AG10803 (cell line): ENCODE measurements around the gene SORBS2.

Experiments used
- DNase-seq: peaks from one replicate; pipeline ENCODE4 v3.0.0; 2010; ENCODE audit warnings: low read depth
- H3K4me3 ChIP-seq: 2 replicates; pipeline ENCODE4 v1.5.1; 2011; ENCODE audit warnings: mild to moderate bottlenecking, low read length, control low read depth
- TF ChIP-seq, protein P1 (sequence below): conservative IDR thresholded peaks from 2 replicates; pipeline ENCODE4 v1.5.1; 2011; ENCODE audit warnings: mild to moderate bottlenecking, low read length, control low read depth, inconsistent platforms

Gene SORBS2

DNA sequence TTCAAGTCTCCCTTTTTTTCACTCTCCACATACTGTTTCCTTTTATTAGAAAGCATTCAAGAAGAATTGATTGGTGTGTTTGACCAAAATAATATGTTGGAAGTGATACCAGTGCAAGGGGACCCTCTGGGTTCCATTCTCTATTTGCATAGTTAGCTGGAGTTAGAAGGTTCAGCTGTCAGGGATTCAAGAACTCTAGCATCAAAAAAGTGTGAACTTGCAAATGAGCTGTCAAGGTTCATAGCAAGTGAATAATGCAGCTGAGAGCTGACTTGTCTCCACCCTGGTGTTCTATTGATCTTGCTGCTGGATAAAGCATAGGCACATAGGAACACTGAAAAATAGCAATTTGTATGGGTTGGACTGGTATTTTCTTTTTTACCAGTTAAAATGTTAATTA, 73.2 kb downstream of the SORBS2 start:
- TF ChIP-seq, protein P1, sequence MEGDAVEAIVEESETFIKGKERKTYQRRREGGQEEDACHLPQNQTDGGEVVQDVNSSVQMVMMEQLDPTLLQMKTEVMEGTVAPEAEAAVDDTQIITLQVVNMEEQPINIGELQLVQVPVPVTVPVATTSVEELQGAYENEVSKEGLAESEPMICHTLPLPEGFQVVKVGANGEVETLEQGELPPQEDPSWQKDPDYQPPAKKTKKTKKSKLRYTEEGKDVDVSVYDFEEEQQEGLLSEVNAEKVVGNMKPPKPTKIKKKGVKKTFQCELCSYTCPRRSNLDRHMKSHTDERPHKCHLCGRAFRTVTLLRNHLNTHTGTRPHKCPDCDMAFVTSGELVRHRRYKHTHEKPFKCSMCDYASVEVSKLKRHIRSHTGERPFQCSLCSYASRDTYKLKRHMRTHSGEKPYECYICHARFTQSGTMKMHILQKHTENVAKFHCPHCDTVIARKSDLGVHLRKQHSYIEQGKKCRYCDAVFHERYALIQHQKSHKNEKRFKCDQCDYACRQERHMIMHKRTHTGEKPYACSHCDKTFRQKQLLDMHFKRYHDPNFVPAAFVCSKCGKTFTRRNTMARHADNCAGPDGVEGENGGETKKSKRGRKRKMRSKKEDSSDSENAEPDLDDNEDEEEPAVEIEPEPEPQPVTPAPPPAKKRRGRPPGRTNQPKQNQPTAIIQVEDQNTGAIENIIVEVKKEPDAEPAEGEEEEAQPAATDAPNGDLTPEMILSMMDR = no peak
- DNase-seq = no peak
- no peak overlapping the region for H3K4me3 ChIP-seq

DNA sequence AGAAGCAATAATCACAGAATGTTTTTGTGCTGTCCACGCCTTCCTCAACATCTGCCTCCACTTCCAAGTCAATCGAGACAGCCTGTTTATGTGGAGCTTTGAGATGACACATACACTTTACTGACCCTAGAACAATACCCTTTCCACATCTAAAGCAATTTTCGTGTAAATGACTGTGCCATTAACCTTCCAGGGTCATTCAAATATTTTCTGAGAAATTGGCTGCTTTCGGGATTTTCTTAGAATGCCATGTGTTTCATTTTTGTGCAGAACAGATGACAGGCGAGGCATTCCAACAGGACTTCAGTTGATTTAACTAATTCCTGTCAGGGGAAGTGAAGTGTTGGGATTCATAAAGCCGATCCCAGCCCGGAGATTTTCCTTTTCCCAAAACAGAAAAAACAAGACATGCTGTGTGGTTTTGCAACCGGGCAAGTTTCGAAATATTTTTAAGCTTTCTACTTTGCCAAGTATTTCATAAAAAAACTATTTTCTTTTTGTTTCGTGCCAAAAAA, 73.9 kb downstream of the SORBS2 start:
- H3K4me3 ChIP-seq = peak overlapping the region; percentile 44
- DNase-seq = peak; percentile 96
- TF ChIP-seq, protein P1 = no peak

DNA sequence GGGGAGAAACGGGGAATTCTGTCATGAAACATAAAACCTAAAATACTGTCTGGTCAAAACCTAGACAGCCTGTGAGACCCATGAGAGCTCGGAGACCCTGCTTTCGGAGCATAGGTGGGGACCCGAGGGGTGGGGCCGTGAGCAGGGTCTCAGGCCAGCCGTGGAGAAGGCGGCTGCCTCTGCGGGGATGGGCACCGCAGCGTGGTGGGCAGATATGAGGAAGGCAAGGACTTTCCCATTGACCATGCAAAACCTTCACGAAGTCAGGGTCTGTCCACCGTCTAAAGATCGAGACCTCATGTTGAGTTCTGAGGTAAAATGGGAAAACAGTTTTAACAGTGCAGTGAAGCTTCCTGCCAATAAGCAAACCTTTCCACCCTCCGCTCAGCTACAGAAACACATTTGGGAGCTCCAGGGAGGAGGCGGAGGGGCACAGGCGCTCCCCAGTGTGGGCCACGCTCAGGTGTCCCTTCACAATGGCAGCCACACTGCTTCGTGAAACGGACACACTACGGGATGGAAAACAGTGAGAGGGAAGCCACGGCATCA, 74.4 kb downstream of the SORBS2 start:
- peak overlapping the region; percentile 44 for H3K4me3 ChIP-seq
- TF ChIP-seq, protein P1 = no peak
- DNase-seq = no peak

DNA sequence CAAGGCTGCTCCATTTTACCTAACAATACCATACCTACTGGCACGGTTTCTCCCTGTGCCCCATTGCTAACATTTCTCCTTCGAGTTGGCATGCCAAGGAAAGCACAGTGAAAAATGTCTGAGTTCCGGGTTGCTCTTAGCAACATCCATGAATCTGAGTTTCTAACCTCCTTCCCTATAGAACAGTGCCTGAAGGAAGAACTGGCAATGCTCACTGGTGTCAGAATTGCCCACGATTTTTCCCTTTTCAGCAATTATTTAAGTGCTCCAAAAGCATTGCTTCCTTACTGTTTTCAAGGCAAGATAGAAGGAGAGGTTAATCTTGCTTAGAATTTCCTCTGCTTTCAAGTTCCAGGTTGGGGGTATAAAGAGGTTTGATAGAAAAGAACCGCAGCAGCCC, 75.1 kb downstream of the SORBS2 start:
- TF ChIP-seq, protein P1 = no peak
- H3K4me3 ChIP-seq = no peak overlapping the region
- no peak for DNase-seq

DNA sequence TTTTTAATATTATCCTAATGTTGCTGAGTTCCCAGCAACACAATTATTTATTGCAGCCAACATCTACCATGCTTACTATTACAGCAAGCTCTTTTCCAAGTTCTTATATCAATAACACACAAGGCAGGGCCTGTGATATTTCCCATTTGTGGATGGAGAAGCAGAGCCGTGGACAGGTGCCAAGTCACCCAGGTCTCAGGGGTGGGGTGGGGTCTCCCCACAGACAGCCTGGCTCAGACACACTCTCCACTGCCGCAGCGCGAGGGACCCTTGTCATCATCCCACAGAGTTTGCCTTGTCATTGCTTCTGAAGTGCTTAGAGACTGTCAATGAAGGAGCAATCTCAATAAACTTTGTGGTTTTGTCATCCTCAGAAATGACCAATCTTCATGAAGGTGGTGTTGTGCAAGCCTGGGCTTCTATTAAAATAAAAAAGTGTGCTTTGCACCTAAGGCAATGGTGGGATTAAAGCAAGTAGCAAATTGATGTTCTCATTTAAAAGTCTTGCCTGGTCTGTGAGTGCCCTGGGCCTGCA, 76.1 kb downstream of the SORBS2 start:
- DNase-seq = no peak
- TF ChIP-seq, protein P1 = no peak
- no peak overlapping the region for H3K4me3 ChIP-seq

DNA sequence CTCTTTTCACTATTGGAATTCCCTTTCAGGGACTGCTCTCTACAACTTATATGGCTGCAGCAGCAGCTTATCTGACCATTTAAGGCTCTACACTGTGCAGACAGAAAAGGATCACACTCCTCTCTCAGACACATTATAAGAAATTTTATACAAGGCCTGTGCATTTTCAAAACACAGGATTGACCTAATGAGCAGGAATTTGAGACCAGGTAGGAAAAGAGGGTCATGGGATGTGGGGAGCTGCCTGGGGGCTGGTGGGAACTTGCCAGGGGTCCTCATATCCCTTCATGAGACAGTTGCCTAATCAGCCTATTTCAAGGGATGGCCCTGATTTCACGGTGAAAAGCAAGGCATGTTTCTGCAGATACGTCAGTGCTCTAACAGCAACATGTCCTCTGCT, 77.1 kb downstream of the SORBS2 start:
- TF ChIP-seq, protein P1 = no peak
- no peak for DNase-seq
- H3K4me3 ChIP-seq = no peak overlapping the region

DNA sequence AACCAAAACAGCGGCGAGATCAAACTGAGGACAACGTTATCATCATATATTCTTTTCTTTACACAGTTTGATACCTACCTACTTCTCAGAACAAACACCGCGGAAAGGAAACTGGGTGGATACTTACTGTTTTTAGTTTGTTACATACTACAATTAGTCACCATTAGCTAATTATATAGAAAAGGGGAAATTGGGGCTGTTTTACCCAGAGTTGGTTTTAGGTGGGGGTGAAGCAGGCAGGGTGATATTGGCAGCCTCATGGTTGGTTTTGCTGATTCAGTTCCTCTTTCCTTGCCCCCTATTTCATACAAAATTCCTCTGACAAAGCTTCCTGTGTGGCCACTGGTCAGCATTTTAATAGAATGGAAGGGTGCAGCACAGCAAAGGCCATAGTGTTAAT, 77.8 kb downstream of the SORBS2 start:
- TF ChIP-seq, protein P1 = no peak

More for the DNA sequence above, 77.8 kb downstream of the SORBS2 start:
- no peak overlapping the region for H3K4me3 ChIP-seq
- no peak for DNase-seq
